Measurements from ENCODE around the gene PATJ. TPM values are rescaled to one million over a fixed set of nuclear protein-coding genes. Genes with fewer than 3 reads are reported as not detected.
A peak's percentile ranks its signal among the peaks of the same experiment; 100 is the strongest.

The PATJ gene
- total RNA-seq, 1 experiment from 2014 or later = 40.0 TPM

GRCh38 chr1:62006690-62007089 lies 264.4 kb downstream of the PATJ start:
- in situ Hi-C loops (cut with HindIII; ENCODE audit: low pct_unique_long_range_greater_than_20kb, low sequenced_read_pairs) = no loop called here
- DNase-seq (ENCODE audit: low read depth) = no peak

GRCh38 chr1:62011006-62011405 lies 268.7 kb downstream of the PATJ start:
- in situ Hi-C loops (cut with HindIII; ENCODE audit: low pct_unique_long_range_greater_than_20kb, low sequenced_read_pairs) = no loop called here
- DNase-seq (ENCODE audit: low read depth) = no peak

DNA sequence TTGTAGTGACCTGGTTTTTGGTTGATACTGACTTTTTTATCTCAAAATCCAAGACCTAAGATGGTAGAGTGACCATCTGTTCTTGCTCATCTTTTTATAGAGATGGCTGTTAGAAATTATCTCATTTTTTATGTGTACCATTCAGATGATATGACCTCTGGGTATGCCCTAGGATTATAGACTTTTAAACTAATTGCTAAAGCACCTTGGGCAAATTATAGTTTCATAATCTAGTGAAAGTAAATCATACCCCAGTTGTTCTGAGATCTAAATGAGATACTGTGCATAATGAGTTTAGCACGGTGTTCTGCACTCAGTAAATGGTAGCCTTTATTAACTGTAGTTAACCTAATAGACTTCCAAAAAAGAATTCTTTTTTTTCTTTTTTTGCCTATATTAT lies 269.8 kb downstream of the PATJ start:
- DNase-seq (ENCODE audit: low read depth) = no peak
- in situ Hi-C loops (cut with HindIII; ENCODE audit: low pct_unique_long_range_greater_than_20kb, low sequenced_read_pairs) = no loop called here

- DNase-seq (ENCODE audit: low read depth) = no peak
- in situ Hi-C loops (cut with HindIII; ENCODE audit: low pct_unique_long_range_greater_than_20kb, low sequenced_read_pairs) = no loop called here
Measured at GRCh38 chr1:62012836-62013235, 270.6 kb downstream of the PATJ start.

DNA sequence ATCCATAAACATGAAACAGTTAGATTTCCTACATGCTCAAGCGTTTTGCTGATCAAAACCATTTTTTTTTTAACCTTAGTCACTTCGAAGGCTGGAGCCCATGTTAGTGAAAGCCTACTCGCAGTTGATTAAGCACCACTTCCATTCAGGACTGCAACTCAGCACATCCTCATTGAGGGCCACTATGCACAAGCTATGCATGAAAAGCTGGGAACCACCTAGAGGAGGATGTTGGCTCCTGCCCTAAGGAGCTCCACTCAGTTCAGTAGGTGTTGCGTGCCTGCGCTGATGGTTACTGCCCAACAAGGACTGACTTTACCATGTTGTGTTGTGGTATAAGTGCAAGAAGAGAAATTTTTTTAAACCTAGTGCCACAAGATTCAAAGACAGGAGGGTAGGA lies 271.0 kb downstream of the PATJ start:
- in situ Hi-C loops (cut with HindIII; ENCODE audit: low pct_unique_long_range_greater_than_20kb, low sequenced_read_pairs) = no loop called here
- no peak for DNase-seq (ENCODE audit: low read depth)

DNA sequence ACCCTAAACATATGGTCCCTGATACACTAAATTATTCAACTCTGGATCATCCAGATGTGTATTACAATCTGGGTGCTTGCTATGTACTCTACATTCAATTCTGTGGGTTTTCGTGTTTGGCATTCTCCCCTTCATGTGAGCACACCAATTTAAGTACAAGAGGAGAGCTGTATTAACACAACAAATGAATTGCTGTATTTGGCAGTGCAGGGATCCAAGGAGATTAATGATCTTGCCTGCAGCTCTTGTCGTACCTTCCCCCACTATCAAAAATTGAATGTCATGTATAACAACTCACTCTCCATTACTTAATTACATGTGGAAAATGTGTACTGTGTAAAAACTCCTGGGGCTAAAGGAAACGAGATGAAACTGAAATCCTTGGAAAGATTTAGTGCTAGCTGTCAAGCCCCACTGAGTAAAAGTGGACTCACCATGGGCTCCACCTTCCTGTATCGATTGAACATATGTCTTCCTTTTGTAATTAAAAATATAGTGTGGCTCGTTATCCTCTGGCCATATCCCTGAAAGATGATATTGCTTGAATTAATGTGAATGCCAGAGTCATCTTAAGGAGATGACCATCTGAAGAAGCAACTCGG lies 280.2 kb downstream of the PATJ start:
- in situ Hi-C loops (cut with HindIII; ENCODE audit: low pct_unique_long_range_greater_than_20kb, low sequenced_read_pairs) = no loop called here
- no peak for DNase-seq (ENCODE audit: low read depth)

DNA sequence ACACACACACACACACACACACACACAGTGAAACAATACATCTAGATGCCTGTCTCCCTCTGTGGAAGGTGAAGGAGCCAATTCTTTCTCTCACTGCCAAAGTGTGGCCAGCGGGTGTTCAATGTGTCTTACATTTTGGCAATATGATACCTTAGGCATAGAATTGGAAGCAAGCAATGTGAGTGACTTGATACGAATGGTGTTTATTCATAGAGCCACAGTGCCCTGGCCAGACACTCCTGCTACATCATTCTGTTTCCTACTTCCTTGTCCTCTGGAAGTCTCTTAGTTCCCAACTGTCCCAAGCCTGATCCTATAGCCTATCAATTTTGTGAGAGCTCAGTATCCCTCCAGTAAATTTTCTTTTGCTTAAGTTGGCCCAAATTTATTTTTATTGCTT lies 282.4 kb downstream of the PATJ start:
- no peak for DNase-seq (ENCODE audit: low read depth)
- in situ Hi-C loops (cut with HindIII; ENCODE audit: low pct_unique_long_range_greater_than_20kb, low sequenced_read_pairs) = no loop called here

GRCh38 chr1:62025154-62025553 lies 282.9 kb downstream of the PATJ start:
- in situ Hi-C loops (cut with HindIII; ENCODE audit: low pct_unique_long_range_greater_than_20kb, low sequenced_read_pairs) = no loop called here
- no peak for DNase-seq (ENCODE audit: low read depth)

DNA sequence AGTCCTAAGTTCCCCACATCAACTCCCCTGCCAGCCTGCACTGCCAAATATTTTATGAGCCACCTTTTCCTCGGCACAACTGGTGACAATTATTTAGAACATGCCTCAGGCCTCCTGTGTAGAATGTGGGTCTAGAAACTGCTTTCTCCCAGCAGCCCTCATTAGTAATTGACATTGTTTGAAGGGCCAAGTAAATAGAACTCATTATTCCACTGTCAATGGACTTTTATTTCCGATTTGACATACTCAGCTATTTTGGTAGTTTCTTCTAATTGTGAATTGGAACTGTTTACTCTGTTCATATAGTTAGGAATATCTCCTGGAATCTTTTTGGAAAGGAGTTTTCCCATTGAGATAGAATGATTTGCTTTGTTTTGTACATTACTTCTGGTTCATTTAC lies 283.6 kb downstream of the PATJ start:
- DNase-seq (ENCODE audit: low read depth) = no peak
- in situ Hi-C loops (cut with HindIII; ENCODE audit: low pct_unique_long_range_greater_than_20kb, low sequenced_read_pairs) = no loop called here

DNA sequence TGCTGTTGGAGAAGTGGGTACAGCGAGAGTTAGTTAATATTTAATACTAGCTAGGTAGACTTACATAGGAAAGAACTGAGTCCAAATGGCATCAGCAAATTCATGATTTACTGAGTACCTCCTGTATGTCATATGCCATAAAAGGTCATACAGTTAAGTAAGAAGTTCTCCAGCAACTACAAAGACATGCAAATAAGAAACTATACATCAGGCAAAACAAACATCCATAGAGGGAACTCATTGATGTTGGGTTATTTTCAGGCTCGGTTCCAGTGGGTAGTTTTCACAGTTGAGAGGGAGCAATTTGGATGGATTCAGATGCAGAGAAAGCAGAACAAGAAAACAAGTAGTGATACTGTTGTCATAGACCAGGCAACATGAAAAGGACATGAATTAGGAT lies 287.4 kb downstream of the PATJ start:
- DNase-seq (ENCODE audit: low read depth) = no peak
- in situ Hi-C loops (cut with HindIII; ENCODE audit: low pct_unique_long_range_greater_than_20kb, low sequenced_read_pairs) = no loop called here

DNA sequence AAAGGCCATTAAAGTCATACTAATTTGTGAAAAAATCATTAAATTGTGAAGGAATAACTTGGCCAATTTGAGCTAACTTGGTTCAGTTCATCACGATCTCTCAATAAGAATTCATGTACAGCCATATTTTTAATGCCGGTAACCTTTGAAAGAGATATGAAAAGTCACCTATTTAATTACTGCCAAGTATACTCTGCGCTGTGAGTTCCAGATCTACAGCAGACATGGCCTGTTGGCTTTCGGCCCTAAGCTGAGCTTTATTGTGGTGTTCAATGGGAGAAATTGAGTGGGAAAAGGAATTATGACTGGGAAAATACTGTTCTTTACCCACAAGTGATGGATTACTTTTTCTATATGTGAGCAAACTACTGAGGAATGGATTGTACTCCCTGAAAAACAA lies 292.5 kb downstream of the PATJ start:
- in situ Hi-C loops (cut with HindIII; ENCODE audit: low pct_unique_long_range_greater_than_20kb, low sequenced_read_pairs) = no loop called here

DNA sequence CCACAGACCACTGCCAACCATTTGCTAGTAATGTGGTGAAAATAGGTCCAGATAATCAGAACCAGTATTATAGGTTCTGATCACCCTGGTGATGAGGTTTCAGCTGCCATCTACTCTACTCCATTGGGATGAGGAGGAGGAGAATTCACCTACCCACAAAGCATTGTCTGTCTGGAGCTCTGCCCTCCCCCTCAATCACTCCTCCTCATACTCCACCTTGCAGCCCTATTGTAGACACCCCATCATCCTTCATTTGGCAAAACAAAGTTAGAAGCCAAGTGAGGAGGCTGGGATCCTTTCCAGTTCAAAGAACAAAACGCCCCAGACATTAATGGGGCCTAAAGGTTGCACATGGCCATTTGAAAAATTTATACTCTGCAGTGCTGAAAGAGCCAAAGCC lies 295.0 kb downstream of the PATJ start:
- in situ Hi-C loops (cut with HindIII; ENCODE audit: low pct_unique_long_range_greater_than_20kb, low sequenced_read_pairs) = no loop called here

More for the DNA sequence above, 292.5 kb downstream of the PATJ start:
- no peak for DNase-seq (ENCODE audit: low read depth)

GRCh38 chr1:62038594-62039284 lies 296.5 kb downstream of the PATJ start:
- no peak for DNase-seq (ENCODE audit: low read depth)
- in situ Hi-C loops (cut with HindIII; ENCODE audit: low pct_unique_long_range_greater_than_20kb, low sequenced_read_pairs) = no loop called here

More for the DNA sequence above, 295.0 kb downstream of the PATJ start:
- no peak for DNase-seq (ENCODE audit: low read depth)

GRCh38 chr1:62040450-62040849 lies 298.2 kb downstream of the PATJ start:
- in situ Hi-C loops (cut with HindIII; ENCODE audit: low pct_unique_long_range_greater_than_20kb, low sequenced_read_pairs) = no loop called here
- DNase-seq (ENCODE audit: low read depth) = no peak

- no peak for DNase-seq (ENCODE audit: low read depth)
- in situ Hi-C loops (cut with HindIII; ENCODE audit: low pct_unique_long_range_greater_than_20kb, low sequenced_read_pairs) = no loop called here
Measured at GRCh38 chr1:62040973-62041372, 298.7 kb downstream of the PATJ start.

DNA sequence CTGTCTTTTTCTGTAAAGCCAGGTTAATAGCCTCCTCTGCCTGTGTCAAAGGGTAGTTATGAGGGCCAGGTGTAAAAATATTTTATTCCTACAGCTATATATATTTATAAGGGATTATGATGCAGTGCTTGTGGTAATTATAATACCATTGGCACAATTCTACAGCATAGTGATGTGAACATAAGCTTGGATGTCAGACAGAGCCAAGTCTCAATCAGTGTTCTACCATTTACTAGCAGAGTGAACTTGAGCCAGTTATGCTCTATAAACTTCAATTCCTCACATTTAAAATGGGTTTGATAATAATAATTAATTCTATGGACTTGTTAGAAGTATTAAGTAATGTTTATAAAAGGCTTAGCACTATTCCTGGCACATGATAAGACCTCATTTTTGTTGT lies 300.9 kb downstream of the PATJ start:
- DNase-seq (ENCODE audit: low read depth) = no peak
- in situ Hi-C loops (cut with HindIII; ENCODE audit: low pct_unique_long_range_greater_than_20kb, low sequenced_read_pairs) = no loop called here

DNA sequence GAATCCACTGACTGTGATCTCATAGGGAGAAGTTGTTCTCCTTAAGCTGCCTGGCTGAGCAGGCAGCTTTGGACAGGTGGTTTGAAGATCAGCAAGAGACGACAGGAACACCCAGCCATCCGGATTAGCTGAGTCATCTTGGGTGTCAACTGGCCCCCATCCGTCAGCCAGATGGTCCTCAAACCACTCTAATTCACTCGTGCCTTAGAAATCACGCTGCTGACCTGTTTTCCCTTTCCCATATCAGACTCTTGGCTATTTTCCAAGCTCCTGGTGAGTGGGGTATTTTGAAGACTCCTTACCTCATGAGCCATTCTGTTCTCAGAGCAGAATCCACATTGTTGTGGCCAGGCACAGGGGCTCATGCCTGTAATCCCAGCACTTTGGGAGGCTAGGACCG lies 303.3 kb downstream of the PATJ start:
- peak; percentile 43 for DNase-seq (ENCODE audit: low read depth)
- in situ Hi-C loops (cut with HindIII; ENCODE audit: low pct_unique_long_range_greater_than_20kb, low sequenced_read_pairs) = no loop called here

DNA sequence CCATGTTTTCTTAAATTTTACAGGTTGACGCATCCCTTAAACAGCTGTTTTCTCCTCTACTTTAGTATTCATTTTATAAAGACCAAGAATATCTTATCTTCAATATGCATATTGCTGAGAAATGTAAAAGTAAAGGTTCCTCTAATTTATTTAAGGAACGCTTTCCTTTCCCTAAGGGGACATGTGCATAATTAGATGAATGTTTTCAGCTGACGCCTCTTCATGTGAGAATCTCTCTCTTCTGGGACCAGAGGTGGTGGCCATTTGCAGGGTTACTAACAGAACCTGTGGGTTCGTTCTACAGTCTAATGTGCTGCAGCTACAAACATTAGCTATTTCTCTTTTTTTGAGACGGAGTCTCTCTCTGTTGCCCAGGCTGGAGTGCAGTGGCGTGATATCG lies 304.6 kb downstream of the PATJ start:
- DNase-seq (ENCODE audit: low read depth) = no peak
- in situ Hi-C loops (cut with HindIII; ENCODE audit: low pct_unique_long_range_greater_than_20kb, low sequenced_read_pairs) = no loop called here

DNA sequence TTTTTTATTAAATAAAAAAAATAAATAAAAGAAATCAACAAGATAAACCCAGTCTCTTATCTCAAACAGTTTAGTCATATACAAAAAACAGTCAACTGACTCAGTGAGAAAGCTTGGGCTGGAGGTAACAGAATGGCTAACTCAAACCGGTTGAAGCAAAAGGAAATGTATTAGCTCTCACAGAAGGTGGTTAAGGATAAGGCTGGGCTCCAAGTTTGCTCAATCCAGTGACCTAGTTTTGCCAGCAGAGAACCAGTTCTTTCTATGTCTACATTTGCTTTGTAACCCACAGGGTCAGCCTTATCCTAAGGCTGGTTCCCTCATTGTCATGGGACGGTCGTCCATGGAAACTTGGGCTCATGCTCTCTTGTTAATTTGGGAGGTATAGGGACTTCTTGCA lies 307.9 kb downstream of the PATJ start:
- in situ Hi-C loops (cut with HindIII; ENCODE audit: low pct_unique_long_range_greater_than_20kb, low sequenced_read_pairs) = no loop called here

DNA sequence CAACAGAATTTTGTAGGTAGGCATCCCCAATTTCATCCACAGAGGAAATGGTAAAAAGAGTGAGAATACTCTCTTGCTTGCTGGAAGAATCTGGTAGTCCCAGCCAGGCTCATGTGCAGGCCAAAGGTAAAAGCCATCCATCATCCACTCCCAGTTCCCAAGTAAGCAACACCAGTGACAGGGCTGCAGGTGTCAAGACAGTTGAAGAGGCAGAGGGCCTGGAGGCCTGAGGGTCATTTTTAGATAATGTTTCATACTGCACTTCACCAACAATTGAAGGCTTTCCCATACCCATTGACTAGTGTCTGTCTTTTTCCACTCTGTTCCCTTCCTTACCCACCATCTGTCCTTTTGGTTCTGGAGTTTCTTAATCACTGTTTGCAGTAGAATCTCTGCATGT lies 310.7 kb downstream of the PATJ start:
- in situ Hi-C loops (cut with HindIII; ENCODE audit: low pct_unique_long_range_greater_than_20kb, low sequenced_read_pairs) = no loop called here
- no peak for DNase-seq (ENCODE audit: low read depth)

More for the DNA sequence above, 307.9 kb downstream of the PATJ start:
- no peak for DNase-seq (ENCODE audit: low read depth)

All from Caki2 (cell line).